ENCODE data around the gene LMF1. TPM values are rescaled to one million over a fixed set of nuclear protein-coding genes. Genes with fewer than 3 reads are reported as not detected.

Gene LMF1
- total RNA-seq, 1 experiment from 2014 or later, result 12.8 TPM

DNA sequence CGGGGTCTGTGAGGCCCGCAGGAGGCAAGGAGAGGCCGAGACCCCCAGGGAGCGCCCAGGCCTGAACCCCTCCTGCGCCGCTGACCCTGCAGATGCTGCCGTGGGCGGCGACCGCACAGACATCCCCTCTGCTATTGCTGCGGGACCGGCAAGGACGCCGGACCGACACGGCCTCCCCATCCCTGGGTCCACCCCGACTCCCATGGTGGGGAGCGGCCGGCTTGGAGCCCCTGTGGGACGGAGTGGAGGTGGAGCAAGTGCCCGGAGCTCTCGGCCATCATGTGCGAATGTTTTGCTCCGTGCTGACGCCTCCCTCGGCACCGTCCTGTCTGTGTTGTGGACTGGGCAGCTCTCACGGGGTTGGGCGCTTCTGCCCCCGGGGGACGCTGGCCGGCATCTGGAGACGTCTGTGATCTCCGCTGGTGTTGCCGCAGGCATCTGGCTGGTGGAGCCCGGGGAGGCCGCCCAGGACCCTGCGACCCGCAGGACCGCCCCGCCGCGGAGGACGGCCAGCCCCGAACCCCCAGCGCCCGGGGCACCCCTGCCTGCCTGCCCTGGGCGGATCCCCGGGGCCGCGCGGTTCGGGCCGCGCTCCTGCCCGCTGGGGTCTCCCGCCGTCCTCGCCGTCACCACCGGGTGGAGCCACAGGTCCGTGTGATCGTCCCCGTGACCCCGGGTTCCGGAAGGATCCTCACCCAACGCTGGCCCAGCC, 157.4 kb downstream of the LMF1 start:
- H3K9me2 ChIP-seq (ENCODE audit: insufficient read depth), result no peaks in the 10 kb centered on the region
- no peaks in the 10 kb centered on the region for H3K27me3 ChIP-seq (ENCODE audit: insufficient read depth, low read length)
- H3K27ac ChIP-seq (ENCODE audit: low read depth, low read length), result 0 out of 2 replicates have a peak overlapping the region, but pooled peaks have one; percentile 17
- H3K9ac ChIP-seq (ENCODE audit: low read length), result no peak overlapping the region
- peak overlapping the region; percentile 32 for H3K4me2 ChIP-seq (ENCODE audit: low read length)
- CTCF ChIA-PET, result no interaction called here
- intact Hi-C loops (cut with micrococcal nuclease), result loop anchor here (1.0 kb wide), 1 partner anchor 242 kb away; no protein-coding TSS in a partner anchor
- RAD21 ChIA-PET (ENCODE audit: low non-redundant PET in 1 of 2, low total read pairs in 2 of 2, uncharacterized antibody in 2 of 2, unreplicated experiment in 2 of 2), result no interaction called here
- H3K9me3 ChIP-seq (ENCODE audit: control insufficient read depth in 1 of 2, insufficient read depth in 1 of 2, low read depth in 1 of 2, low read length in 2 of 2), result no peaks in the 10 kb centered on the region; a peak in 1 of 4 replicates
- TF ChIP-seq FOSL1 (IDR thresholded peaks at IDR 0.05; ENCODE audit: low read depth) (no peak), ZFX (IDR thresholded peaks at IDR 0.05) (no peak), POLR2AphosphoS5 (IDR thresholded peaks at IDR 0.05; ENCODE audit: low read depth, low read length) (peak; percentile 22; the same call in 1 of the 2 replicates), CEBPB (IDR thresholded peaks at IDR 0.05; ENCODE audit: low read depth) (no peak), ZNF274 (IDR thresholded peaks at IDR 0.05; ENCODE audit: low read depth, low read length) (no peak), SRF (IDR thresholded peaks at IDR 0.05; ENCODE audit: low read depth) (no peak), RAD21 (IDR thresholded peaks at IDR 0.05; ENCODE audit: low read depth) (peak; percentile 82)
- TF ChIP-seq, protein P1, sequence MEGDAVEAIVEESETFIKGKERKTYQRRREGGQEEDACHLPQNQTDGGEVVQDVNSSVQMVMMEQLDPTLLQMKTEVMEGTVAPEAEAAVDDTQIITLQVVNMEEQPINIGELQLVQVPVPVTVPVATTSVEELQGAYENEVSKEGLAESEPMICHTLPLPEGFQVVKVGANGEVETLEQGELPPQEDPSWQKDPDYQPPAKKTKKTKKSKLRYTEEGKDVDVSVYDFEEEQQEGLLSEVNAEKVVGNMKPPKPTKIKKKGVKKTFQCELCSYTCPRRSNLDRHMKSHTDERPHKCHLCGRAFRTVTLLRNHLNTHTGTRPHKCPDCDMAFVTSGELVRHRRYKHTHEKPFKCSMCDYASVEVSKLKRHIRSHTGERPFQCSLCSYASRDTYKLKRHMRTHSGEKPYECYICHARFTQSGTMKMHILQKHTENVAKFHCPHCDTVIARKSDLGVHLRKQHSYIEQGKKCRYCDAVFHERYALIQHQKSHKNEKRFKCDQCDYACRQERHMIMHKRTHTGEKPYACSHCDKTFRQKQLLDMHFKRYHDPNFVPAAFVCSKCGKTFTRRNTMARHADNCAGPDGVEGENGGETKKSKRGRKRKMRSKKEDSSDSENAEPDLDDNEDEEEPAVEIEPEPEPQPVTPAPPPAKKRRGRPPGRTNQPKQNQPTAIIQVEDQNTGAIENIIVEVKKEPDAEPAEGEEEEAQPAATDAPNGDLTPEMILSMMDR (IDR thresholded peaks at IDR 0.05 in 2 of 3, conservative IDR thresholded peaks at IDR 0.05 in 1 of 3; ENCODE audit: borderline replicate concordance in 1 of 3, insufficient read depth in 1 of 3, low read depth in 2 of 3, low read length in 2 of 3), result peak in 2 of 3 experiments; percentile 51 to 62; a peak in 5 of 6 replicates
- H3K36me3 ChIP-seq (ENCODE audit: control insufficient read depth in 1 of 2, insufficient read depth in 2 of 2, low read length in 2 of 2), result no peaks in the 10 kb centered on the region
- no peak overlapping the region for H2AFZ ChIP-seq (ENCODE audit: low read depth, low read length, poor library complexity, severe bottlenecking)
- no peaks in the 10 kb centered on the region for H3K79me2 ChIP-seq (ENCODE audit: insufficient read depth, low read length)
- peak; percentile 75 for ATAC-seq
- peaks cover 24 to 35% of the 10 kb centered on the region in 2 experiments for H3K4me1 ChIP-seq (ENCODE audit: control insufficient read depth in 1 of 2, insufficient read depth in 2 of 2, low read length in 2 of 2)
- no peak for DNase-seq (ENCODE audit: low read depth, low spot score)
- POLR2A ChIA-PET, result no interaction called here
- no peak overlapping the region for H3K4me3 ChIP-seq (replicated peaks in 1 of 2; ENCODE audit: low read depth in 1 of 2, low read length in 2 of 2)
- no TSS peak for BruUV-seq (replicated peaks)
- H4K20me1 ChIP-seq (ENCODE audit: insufficient read depth), result no peaks in the 10 kb centered on the region

Measured in HCT116 (cell line).